ENCODE measurements around the gene SLC38A10.
A peak's percentile ranks its signal among the peaks of the same experiment; 100 is the strongest.

Gene SLC38A10

DNA sequence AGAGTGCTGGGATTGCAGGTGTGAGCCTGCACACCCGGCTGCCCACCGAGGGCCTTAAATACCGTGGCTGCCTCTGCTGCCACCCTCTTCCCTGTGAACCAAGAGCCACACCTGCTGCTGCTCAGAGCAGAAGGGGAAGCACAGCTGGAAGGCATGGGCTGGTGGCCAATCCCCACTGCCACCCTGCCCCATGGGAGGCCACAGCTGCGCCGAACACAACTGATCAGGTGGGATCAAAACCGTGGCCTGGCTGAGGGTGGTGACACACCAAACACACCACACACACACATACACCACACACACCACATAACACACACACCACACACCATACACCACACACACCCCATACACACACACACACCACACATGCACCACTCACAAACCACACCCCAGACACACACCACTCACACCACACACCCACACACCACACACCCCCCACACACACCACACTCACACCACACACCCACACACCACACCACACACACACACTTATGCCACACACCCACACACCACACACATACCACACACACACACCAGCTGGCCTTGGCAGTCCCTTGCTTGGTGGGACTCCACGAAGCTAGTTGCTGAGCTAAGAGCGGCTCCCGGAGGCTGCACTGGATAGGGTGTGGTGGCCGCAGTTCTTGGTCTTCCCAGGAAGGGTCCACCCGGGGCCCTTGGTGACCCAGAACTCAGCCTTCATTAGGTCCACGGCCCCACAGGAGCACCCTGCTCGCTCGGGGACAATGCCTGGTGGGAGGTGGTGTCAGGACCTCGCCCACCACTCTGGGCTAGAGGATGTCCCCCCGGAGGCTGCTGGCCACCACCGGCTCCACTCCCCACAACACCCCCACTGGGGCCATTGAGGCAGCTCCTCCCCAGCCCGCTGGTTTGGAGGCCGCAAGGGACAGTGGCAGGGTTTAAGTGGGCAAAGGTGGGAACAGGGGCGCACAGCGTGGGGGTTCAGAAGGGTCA, 87.2 kb downstream of the SLC38A10 start:
- peak; percentile 63 for DNase-seq (ENCODE audit: low spot score)

DNA sequence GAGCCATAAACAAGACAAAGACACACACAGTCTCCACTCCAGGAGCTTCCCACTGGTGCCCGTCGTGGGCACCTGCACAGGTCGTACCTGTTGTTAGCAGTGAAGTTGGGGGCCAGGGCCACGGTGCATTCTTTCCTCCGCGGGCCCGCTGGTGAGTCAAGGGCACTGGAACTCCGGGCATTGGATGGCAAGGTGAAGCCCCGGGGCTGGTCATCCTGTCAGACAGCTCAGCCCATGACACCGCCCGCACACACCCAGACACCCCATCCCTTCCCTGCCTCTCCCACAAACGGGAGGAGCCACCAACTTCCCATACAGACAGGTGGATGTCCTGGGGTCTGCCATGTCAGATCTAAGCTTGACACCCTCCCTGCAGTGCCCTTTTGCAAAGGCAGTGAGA, 88.5 kb downstream of the SLC38A10 start:
- DNase-seq (ENCODE audit: low spot score) = no peak

DNA sequence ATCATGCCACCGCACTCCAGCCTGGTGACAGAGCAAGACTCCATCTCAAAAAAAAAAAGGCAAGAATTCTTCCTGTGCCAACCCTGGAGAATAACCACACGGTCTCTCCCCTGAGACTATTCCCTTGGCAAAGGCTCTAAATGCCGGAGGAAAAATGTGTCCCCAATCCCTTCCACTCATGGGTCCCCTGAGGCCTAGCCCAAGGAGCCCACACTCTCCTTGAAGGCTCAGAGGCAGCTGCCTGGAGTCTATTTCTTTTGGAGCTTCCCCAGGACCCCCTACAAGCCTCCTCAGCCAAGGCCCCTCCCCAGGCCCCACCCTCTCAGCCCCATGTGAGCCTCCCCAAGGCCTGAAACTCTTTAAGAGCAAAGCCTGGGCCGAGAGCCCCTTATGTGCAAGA, 88.9 kb downstream of the SLC38A10 start:
- no peak for DNase-seq (ENCODE audit: low spot score)

DNA sequence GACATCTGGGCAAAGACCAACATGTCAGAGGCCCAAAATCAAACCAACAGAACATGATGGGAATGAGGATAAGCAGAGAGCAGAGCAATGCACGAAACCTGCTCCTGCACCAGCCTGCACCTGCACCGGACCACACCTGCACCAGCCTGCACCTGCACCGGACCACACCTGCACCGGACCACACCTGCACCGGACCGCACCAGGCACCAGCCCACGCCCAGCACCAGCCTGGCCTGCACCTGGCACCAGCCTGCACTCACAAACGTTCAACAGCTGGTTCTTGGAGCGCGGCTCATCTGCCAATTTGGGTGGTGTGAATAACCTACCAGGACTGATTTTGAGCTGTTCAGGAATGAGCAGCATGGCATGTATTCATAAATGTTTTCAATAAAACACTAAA, 90.5 kb downstream of the SLC38A10 start:
- no peak for DNase-seq (ENCODE audit: low spot score)

- DNase-seq (ENCODE audit: low spot score) = no peak
Observed at GRCh38 chr17:81203136-81203535, 92.0 kb downstream of the SLC38A10 start.

GRCh38 chr17:81202318-81202717, 92.8 kb downstream of the SLC38A10 start:
- no peak for DNase-seq (ENCODE audit: low spot score)

DNA sequence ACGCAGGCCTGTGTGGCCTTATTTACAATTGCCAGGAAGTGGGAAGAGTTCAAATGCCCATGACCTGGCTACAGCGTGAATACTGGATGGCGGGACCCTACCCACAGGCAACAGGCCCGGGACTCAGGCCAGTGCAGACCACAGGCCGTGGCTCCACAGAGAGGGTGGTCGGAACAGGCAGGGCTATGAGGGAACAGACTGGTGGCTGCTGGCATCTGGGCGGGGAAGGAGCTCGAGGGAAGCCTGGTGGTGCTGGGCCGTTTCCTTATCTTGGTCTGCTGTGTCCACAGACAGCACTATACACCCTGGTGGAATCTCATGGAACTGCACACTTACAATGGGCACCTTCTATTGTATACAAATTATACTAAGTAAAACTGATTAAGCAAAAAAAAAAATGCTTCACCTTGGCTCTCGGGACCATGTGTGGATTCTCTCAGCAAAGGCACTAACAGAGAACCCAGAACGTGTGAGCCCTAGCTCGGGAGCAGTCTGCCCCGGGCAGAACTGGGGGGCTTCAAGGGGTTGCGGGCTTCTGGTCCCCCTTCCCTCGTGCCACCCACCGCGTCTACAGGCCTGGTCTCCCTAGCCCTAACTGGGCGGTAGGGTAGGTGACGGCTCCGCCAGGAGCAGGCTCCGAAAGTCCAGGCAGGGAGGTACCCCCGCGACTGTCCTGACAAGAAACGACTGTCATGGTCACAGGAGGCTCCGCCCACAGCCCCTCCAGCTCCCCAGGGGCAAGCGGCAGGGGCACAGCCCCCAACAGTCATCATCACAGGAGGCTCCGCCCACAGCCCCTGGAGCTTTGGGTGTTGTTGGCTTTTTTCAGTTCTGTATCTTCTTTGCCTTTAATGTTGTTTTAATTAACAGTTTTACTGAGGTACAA, 94.2 kb downstream of the SLC38A10 start:
- peak; percentile 55 for DNase-seq (ENCODE audit: low spot score)

GRCh38 chr17:81200201-81200600, 94.9 kb downstream of the SLC38A10 start:
- DNase-seq (ENCODE audit: low spot score) = no peak

DNA sequence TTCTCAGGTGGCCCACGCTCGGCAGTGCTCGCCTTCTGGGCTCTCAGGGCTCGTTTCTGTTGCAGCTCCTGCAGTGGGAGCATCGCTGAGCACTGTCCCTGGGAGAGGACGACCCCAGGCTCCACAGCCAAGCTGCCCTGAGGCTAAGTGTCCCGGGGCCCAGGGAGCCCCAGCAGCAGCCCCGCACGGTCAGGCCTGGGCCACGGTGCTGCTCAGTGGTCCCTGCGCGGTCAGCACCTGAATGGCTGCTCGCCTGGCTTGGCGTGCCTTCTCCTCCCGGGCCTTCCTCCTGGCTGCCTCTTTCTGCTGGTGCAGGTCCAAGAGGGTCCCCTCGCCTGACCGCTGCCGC, 95.7 kb downstream of the SLC38A10 start:
- DNase-seq (ENCODE audit: low spot score) = no peak

GRCh38 chr17:81198826-81199481, 96.2 kb downstream of the SLC38A10 start:
- DNase-seq (ENCODE audit: low spot score) = no peak

DNA sequence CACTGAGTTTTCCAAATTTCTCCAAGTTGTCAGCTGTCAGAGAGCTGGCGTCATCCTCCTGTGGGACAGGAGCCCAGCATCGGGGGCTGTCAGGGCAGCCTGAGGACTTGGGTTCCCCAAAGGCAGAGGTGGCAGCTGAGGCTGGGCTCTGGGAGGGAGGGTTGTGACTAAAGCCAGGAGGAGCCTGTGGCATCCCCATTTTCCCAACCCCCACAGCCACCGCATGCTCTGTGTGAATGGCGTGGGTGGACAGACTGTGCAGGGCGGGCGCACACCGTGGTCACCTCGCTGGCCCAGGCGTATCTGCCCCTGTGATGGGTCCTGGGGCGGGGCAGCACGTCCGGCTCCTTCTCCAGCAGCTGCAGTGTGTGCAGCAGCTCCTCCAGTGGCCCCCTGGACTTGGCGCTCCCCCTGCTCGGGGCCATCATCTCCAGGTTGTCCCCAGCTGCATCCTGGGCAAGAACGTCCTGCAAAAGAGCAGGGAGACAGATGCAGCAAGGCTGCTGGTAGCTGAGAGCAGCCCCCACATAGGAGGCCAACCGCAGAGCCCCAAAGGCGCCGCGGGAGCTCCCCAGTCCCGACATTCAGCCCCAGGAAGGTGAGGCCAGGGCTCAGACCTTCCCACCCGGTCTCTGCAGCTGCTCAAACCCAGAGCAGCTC, 97.1 kb downstream of the SLC38A10 start:
- no peak for DNase-seq (ENCODE audit: low spot score)

DNA sequence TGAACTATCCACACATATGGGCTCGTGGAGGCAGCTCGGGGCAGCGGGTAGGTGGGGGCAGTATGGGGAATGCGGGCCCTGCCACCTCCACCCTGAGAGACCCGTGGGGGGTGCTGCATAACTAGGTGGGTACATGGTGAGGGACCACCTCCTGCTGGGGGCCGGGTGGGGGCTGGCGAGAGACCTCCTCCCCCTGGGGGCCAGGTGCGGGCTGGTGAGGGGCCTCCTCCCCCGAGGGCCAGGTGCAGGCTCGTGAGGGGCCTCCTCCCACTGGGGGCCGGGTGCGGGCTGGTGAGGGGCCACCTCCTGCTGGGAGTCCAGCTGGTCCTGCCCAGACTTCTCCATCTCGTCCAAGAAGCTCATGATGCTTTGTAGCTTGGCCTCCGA, 97.7 kb downstream of the SLC38A10 start:
- no peak for DNase-seq (ENCODE audit: low spot score)

DNA sequence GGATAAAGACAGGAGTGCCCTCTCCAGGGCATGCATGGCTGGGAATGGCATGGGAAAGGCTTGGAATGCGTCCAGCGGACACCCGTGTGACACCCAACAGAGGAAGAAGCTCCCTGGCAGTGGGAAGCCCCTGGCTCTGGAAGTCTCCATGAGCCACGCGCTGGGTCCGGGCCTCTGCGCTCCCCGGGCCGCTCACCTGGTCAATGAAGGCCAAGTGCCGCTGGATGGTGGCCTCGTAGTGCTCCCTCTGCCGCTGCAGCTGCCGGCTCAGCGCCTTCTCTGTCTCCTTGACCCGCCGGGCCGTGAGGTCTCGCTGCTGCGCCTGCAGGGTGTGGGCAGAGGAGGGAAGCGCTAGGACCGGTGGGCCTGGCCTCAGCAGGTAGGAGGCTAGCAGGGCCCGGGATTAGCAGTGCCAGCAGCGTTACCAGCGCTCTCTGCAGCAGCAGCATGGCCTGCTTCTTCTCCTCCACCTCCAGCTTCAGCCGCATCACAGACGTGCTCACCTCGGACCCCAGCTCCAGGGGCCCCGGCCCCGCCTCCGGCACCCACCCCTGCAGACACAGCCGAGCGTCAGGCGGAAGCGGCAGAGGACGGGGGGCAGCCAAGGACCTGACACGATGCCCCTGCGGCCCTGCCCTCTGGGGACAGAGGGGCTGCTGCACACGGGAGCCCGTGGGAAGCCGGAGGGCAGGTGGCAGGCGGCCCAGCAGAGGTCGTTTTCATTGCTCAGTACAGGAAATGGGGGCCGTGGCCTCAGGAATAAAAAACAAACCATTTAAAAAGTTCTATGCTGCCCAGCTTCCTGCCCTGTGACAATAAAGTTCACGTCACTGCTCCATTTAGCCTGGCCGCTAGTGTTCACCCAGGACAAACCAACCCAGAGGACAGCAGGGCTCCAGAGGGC, 98.3 kb downstream of the SLC38A10 start:
- no peak for DNase-seq (ENCODE audit: low spot score)

DNA sequence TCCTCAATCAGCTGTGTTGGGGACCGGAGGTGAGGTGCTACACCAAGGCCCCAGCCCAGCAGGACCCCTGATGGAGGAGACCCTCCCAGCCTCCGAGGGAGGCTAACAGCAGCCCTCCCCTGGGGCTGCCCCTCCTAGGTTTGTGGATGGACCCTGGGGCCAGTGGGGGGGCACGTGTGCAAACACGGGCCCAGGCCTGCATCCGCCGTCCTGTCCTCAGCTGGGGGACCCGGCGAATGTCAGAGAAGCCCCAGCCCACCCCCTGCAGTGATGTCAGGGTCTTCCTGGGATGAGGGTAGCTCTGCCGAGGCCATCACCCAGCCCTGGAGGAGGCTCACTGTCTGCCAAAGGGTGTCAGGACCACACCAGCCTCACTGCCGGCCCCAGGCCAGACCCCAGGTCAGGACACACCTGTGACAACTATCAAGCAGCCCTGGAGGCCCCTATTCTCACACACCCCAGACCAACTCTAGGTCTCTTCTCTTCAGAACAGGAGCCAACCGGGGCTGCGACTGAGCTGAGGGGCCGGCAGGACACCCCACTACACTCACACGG, 99.1 kb downstream of the SLC38A10 start:
- no peak for DNase-seq (ENCODE audit: low spot score)
